Immature natural killer cell (primary cell): ENCODE data around the gene ZNF629. TPM values are rescaled to one million over a fixed set of nuclear protein-coding genes. Genes with fewer than 3 reads are reported as not detected.

Experiments used
- DNase-seq, 3 donors: peaks; one replicate each; pipeline ENCODE4 v3.0.0; 2022; ENCODE audit warnings: mixed read lengths in 1 of 3
- H3K27ac Mint-ChIP-seq, 6 donors: one replicate each; pipeline ENCODE4 v1.8.0; 2020; ENCODE audit warnings: mixed read lengths in 6 of 6, mild to moderate bottlenecking in 5 of 6, inconsistent platforms in 4 of 6, moderate library complexity in 3 of 6
- H3K27me3 Mint-ChIP-seq, 3 donors: one replicate each; pipeline ENCODE4 v1.8.0; 2020 to 2021; ENCODE audit warnings: low read depth in 3 of 3, mild to moderate bottlenecking in 3 of 3, mixed read lengths in 3 of 3, moderate library complexity in 3 of 3, inconsistent platforms in 1 of 3
- H3K36me3 Mint-ChIP-seq, 3 donors: one replicate each; pipeline ENCODE4 v1.8.0; 2020; ENCODE audit warnings: mixed read lengths in 3 of 3, inconsistent platforms in 2 of 3, mild to moderate bottlenecking in 2 of 3
- H3K4me1 Mint-ChIP-seq, 2 donors: one replicate each; pipeline ENCODE4 v1.8.0; 2020; ENCODE audit warnings: inconsistent platforms in 2 of 2, mild to moderate bottlenecking in 2 of 2, mixed read lengths in 2 of 2, moderate library complexity in 1 of 2
- H3K4me3 Mint-ChIP-seq, 5 donors: one replicate each; pipeline ENCODE4 v1.8.0; 2020; ENCODE audit warnings: mild to moderate bottlenecking in 5 of 5, mixed read lengths in 5 of 5, inconsistent platforms in 3 of 5, moderate library complexity in 3 of 5
- H3K9me3 Mint-ChIP-seq, 6 donors: one replicate each; pipeline ENCODE4 v1.8.0; 2020; ENCODE audit warnings: mild to moderate bottlenecking in 6 of 6, mixed read lengths in 6 of 6, inconsistent platforms in 4 of 6, moderate library complexity in 3 of 6
- polyA plus RNA-seq, 3 donors: library from polyadenylated mRNA; unstranded; fragments of 300-500 nt; fragmentation: Illumina TruSeq; gene quantifications; one replicate each; pipeline ENCODE4 v1.2.3, GENCODE V29; 2021

ZNF629 gene
- polyA plus RNA-seq, 3 donors from 2014 or later, result 0.09 to 1.1 (median 0.16) TPM

DNA sequence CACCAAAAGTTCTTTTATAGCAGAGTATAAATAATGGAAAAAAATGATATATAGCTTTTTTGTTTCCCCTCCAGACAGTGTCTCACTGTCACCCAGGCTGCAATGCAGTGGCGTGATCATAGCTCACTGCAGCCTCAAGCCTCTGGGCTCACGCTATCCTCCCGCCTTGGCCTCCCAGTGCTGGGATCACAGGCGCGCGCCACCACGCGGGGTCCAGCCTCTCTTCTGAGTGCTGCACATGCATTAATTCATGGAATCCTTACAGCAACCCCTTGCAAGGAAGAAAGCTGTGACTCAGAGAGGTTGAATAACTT, 18.0 kb upstream of the ZNF629 start:
- Mint-ChIP-seq H3K9me3 (no peaks in the 10 kb centered on the region), H3K36me3 (peaks cover 0 to 1% (median 0%) of the 10 kb centered on the region in 3 donors), H3K4me3 (peak overlapping the region; percentile 78 to 93 (median 86)), H3K27me3 (peaks cover 4 to 7% (median 6%) of the 10 kb centered on the region in 3 donors), H3K27ac (peak overlapping the region in 4 of 6 donors; percentile 53 to 82 (median 69)), H3K4me1 (peaks cover 17 to 19% of the 10 kb centered on the region in 2 donors)
- peak in 1 of 3 donors; percentile 12 for DNase-seq

DNA sequence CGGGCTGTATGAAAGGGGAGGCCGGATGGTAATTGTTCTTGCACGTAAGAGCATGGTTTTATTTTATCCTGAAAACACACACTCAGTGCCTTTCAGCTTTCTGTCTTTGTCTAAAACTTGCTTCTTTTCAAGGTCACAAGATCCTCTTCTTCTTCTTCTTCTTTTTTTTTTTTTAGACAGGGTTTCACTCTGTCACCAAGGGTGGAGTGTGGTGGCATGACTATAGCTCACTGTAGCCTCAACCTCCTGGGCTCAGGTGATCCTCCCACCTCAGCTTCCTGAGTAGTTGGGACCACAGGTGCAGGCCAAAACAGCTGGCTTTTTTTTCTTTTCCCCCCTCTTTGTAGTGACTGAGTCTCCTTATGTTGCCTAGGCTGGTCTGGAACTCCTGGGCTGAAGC, 15.9 kb upstream of the ZNF629 start:
- no peak for DNase-seq
- peaks cover 17 to 19% of the 10 kb centered on the region in 2 donors for H3K4me1 Mint-ChIP-seq
- no peak overlapping the region for H3K27ac Mint-ChIP-seq
- H3K4me3 Mint-ChIP-seq, result peak overlapping the region in 1 of 5 donors; percentile 12
- peaks cover 0 to 4% (median 0%) of the 10 kb centered on the region in 3 donors for H3K36me3 Mint-ChIP-seq
- H3K9me3 Mint-ChIP-seq, result no peaks in the 10 kb centered on the region
- H3K27me3 Mint-ChIP-seq, result peaks cover 2 to 7% (median 6%) of the 10 kb centered on the region in 3 donors

GRCh38 chr16:30797670-30798309, 10.8 kb upstream of the ZNF629 start:
- Mint-ChIP-seq H3K27ac (peak overlapping the region in 1 of 6 donors; percentile 10), H3K9me3 (no peaks in the 10 kb centered on the region), H3K4me3 (no peak overlapping the region), H3K36me3 (peaks cover 0 to 4% (median 0%) of the 10 kb centered on the region in 3 donors), H3K27me3 (peaks cover 0 to 2% (median 0%) of the 10 kb centered on the region in 3 donors), H3K4me1 (no peaks in the 10 kb centered on the region)
- DNase-seq, result no peak

DNA sequence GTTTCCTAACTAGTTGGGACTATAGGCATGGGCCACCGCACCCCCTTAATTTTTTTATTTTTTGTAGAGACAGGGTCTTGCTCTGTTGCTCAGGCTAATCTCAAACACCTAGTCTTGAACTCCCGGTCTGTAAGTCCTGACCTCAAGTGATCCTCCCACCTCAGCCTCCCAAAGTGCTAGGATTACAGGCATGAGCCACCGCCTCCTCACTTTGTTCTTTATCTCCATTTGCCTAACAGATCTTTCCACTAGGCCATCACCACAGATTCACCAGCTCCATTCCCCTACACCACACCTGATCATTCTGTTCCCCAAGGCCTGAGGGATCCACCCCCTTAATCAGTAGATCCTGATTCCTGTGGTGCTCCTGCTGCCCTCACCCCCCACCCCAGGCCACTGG, 7.6 kb upstream of the ZNF629 start:
- no peak for DNase-seq
- no peaks in the 10 kb centered on the region for H3K4me1 Mint-ChIP-seq
- no peak overlapping the region for H3K4me3 Mint-ChIP-seq
- no peak overlapping the region for H3K27ac Mint-ChIP-seq
- H3K9me3 Mint-ChIP-seq, result no peaks in the 10 kb centered on the region
- no peaks in the 10 kb centered on the region for H3K36me3 Mint-ChIP-seq
- H3K27me3 Mint-ChIP-seq, result peaks cover 0 to 3% (median 0%) of the 10 kb centered on the region in 3 donors

- H3K27me3 Mint-ChIP-seq, result peaks cover 0 to 3% (median 0%) of the 10 kb centered on the region in 3 donors
- H3K4me1 Mint-ChIP-seq, result no peaks in the 10 kb centered on the region
- no peak for DNase-seq
- no peaks in the 10 kb centered on the region for H3K9me3 Mint-ChIP-seq
- H3K27ac Mint-ChIP-seq, result no peak overlapping the region
- H3K36me3 Mint-ChIP-seq, result no peaks in the 10 kb centered on the region
- no peak overlapping the region for H3K4me3 Mint-ChIP-seq
Measured at GRCh38 chr16:30793508-30794069, 6.6 kb upstream of the ZNF629 start.

- peaks cover 14 to 17% of the 10 kb centered on the region in 2 donors for H3K4me1 Mint-ChIP-seq
Measured at GRCh38 chr16:30787613-30788378, 791 bp upstream of the ZNF629 start.

DNA sequence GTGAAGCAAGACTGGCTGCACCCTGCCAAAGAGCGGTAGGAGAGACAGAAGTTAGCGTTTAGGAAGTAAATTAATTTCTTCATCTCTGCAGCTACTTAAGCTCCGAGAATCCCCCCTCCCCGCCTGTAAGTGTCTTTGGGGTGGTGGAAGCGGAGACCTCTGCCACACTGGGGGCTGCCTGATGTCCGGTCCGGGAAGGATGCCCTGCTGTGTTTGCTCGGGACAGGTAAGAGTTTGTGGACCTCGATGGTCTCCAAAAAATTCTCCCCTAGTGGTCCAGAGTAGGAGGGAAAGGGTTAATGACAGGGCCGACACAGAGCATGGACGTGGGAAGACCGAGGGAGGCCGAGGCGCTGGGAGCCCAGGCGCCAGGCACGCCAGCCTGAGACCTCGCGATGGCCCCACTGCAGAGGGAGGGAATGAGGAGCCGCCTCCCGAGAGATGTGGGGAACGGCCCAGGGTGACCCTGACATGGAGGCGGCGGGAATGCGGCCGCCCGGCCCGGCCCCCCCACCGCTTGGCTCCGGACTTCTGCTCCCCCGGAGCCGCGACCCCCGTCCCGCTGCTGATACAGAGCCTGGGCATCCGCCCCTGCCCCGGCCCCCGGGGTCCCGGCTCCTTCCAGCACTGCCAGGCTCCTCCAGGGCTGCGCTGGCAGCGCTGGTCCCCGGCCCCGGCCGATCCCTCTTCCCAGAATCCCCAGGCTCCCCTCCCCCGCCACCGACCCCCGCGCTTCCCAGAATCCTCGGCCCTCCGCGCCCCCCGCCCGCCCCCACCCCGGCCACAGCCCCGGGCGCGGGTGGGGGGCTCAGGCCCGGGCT, 680 bp downstream of the ZNF629 start:
- Mint-ChIP-seq H3K27me3 (peaks cover 1 to 12% (median 7%) of the 10 kb centered on the region in 3 donors), H3K4me3 (peak overlapping the region; percentile 56 to 80 (median 72)), H3K27ac (peak overlapping the region in 1 of 6 donors; percentile 69), H3K36me3 (peaks cover 0 to 8% (median 0%) of the 10 kb centered on the region in 3 donors), H3K4me1 (peaks cover 14 to 17% of the 10 kb centered on the region in 2 donors), H3K9me3 (no peaks in the 10 kb centered on the region)
- no peak for DNase-seq

More at GRCh38 chr16:30787613-30788378, 791 bp upstream of the ZNF629 start:
- DNase-seq, result no peak
- H3K9me3 Mint-ChIP-seq, result no peaks in the 10 kb centered on the region
- peak overlapping the region; percentile 62 to 85 (median 79) for H3K4me3 Mint-ChIP-seq
- peaks cover 0 to 8% (median 0%) of the 10 kb centered on the region in 3 donors for H3K36me3 Mint-ChIP-seq
- peaks cover 3 to 12% (median 7%) of the 10 kb centered on the region in 3 donors for H3K27me3 Mint-ChIP-seq
- H3K27ac Mint-ChIP-seq, result no peak overlapping the region

- peaks cover 1 to 12% (median 7%) of the 10 kb centered on the region in 3 donors for H3K27me3 Mint-ChIP-seq
Measured at GRCh38 chr16:30785126-30786106, 1.6 kb downstream of the ZNF629 start.

GRCh38 chr16:30784215-30784614, 2.8 kb downstream of the ZNF629 start:
- Mint-ChIP-seq H3K27me3 (peaks cover 0 to 12% (median 7%) of the 10 kb centered on the region in 3 donors), H3K4me1 (peaks cover 14 to 17% of the 10 kb centered on the region in 2 donors), H3K27ac (no peak overlapping the region), H3K9me3 (no peaks in the 10 kb centered on the region), H3K4me3 (no peak overlapping the region), H3K36me3 (peaks cover 0 to 8% (median 0%) of the 10 kb centered on the region in 3 donors)
- no peak for DNase-seq

More at GRCh38 chr16:30785126-30786106, 1.6 kb downstream of the ZNF629 start:
- H3K4me3 Mint-ChIP-seq, result peak overlapping the region; percentile 29 to 80 (median 72)
- H3K4me1 Mint-ChIP-seq, result peaks cover 14 to 17% of the 10 kb centered on the region in 2 donors
- H3K27ac Mint-ChIP-seq, result peak overlapping the region in 1 of 6 donors; percentile 40
- H3K9me3 Mint-ChIP-seq, result no peaks in the 10 kb centered on the region
- DNase-seq, result no peak
- peaks cover 0 to 8% (median 0%) of the 10 kb centered on the region in 3 donors for H3K36me3 Mint-ChIP-seq

DNA sequence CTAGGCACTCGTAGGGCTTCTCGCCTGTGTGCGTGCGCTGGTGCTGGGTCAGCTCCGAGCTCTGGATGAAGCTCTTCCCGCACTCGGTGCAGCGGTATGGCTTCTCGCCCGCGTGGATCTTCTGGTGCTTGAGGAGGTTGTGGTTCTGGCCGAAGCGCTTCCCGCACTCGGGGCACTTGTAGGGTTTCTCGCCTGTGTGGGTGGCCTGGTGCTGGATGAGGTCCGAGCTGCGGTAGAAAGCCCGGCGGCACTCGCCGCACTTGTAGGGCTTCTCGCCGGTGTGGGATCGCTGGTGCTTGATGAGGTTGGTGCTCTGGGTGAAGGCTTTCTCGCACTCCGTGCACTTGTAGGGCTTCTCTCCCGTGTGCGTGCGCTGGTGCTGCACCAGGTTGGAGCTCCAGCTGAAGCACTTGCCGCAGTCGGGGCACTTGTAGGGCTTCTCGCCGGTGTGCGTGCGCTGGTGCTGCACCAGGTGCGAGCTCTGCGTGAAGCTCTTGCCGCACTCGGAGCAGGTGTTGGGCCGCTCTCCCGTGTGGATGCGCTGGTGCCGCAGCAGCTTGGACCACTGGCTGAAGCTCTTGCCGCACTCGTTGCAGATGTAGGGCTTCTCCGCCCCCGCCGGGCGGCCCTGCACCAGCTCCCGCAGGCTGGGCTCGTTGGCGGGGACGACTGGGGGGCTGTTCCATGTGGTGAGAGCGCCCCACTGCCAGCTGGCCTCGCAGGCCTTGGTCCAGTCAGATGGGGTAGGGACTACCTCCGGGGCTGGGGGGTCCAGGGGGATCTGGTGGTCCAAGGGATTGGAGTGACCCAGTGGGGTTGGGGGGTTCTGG, 3.5 kb downstream of the ZNF629 start:
- peaks cover 14 to 17% of the 10 kb centered on the region in 2 donors for H3K4me1 Mint-ChIP-seq
- peaks cover 3 to 12% (median 7%) of the 10 kb centered on the region in 3 donors for H3K27me3 Mint-ChIP-seq
- H3K9me3 Mint-ChIP-seq, result no peaks in the 10 kb centered on the region
- H3K36me3 Mint-ChIP-seq, result peaks cover 0 to 8% (median 0%) of the 10 kb centered on the region in 3 donors
- H3K4me3 Mint-ChIP-seq, result no peak overlapping the region
- no peak overlapping the region for H3K27ac Mint-ChIP-seq
- DNase-seq, result no peak

GRCh38 chr16:30782486-30783279, 4.3 kb downstream of the ZNF629 start:
- H3K36me3 Mint-ChIP-seq, result peaks cover 0 to 8% (median 0%) of the 10 kb centered on the region in 3 donors
- peaks cover 3 to 7% (median 5%) of the 10 kb centered on the region in 3 donors for H3K27me3 Mint-ChIP-seq
- H3K9me3 Mint-ChIP-seq, result no peaks in the 10 kb centered on the region
- no peak overlapping the region for H3K4me3 Mint-ChIP-seq
- peaks cover 10 to 13% of the 10 kb centered on the region in 2 donors for H3K4me1 Mint-ChIP-seq
- no peak overlapping the region for H3K27ac Mint-ChIP-seq
- DNase-seq, result no peak
